ENCODE data around the gene TMX4. TPM values are rescaled to one million over a fixed set of nuclear protein-coding genes. Genes with fewer than 3 reads are reported as not detected.

Gene TMX4
- total RNA-seq, 4 donors from 2014 or later: 9.1 to 26.5 (median 12.0) TPM

DNA sequence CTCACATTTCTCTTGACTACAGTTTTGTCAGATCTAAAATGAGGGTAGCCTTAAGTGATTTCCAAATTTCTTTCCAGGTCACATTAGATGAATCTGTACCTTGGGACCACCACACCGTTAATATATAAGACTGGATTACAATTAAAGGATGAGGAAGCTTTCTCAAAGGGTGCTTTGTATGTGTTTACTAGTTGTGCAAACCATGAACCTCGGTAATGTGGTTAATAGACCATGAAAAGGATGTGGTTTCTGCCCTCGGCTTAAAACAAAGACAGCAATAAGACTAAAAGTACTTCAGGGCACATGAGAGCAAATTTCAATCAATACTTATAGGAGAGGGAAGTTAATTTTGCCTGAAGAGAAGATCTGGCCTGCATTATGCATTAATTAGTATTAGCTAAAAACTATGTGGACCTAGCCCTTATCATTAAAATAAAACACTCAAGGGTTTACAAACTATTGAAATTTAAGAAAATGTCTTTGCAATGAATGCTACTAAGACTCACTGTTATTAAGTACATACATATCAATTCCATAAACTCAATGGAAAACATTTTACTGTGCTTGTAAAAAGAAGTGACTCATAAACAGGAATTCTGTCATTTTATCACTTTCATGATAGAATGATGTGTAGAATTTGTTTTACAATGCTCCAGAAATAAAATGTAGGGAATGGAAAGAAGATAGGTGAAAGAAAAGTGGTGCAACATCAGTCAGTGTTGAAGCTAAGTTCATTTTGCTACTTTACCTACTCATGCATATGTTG, 936 bp upstream of the TMX4 start:
- DNase-seq: no peak
- Histone ChIP-seq H3K9me3 (no peaks in the 10 kb centered on the region), H3K27ac (peak overlapping the region; percentile 96 to 99 (median 98)), H3K36me3 (no peaks in the 10 kb centered on the region), H3K4me3 (peak overlapping the region in 2 of 4 donors; percentile 83 to 91), H3K4me1 (peaks cover 0 to 31% (median 3%) of the 10 kb centered on the region in 3 donors), H3K27me3 (no peaks in the 10 kb centered on the region)
- 37 to 42% methylated on average over 3 of the region's 3 CpGs for WGBS, 2 donors
- TF ChIP-seq POLR2A (IDR thresholded peaks at IDR 0.05): no peak
- TF ChIP-seq, protein P1, sequence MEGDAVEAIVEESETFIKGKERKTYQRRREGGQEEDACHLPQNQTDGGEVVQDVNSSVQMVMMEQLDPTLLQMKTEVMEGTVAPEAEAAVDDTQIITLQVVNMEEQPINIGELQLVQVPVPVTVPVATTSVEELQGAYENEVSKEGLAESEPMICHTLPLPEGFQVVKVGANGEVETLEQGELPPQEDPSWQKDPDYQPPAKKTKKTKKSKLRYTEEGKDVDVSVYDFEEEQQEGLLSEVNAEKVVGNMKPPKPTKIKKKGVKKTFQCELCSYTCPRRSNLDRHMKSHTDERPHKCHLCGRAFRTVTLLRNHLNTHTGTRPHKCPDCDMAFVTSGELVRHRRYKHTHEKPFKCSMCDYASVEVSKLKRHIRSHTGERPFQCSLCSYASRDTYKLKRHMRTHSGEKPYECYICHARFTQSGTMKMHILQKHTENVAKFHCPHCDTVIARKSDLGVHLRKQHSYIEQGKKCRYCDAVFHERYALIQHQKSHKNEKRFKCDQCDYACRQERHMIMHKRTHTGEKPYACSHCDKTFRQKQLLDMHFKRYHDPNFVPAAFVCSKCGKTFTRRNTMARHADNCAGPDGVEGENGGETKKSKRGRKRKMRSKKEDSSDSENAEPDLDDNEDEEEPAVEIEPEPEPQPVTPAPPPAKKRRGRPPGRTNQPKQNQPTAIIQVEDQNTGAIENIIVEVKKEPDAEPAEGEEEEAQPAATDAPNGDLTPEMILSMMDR (IDR thresholded peaks at IDR 0.05): no peak
- intact Hi-C loops (cut with DNase I): no loop called here

DNA sequence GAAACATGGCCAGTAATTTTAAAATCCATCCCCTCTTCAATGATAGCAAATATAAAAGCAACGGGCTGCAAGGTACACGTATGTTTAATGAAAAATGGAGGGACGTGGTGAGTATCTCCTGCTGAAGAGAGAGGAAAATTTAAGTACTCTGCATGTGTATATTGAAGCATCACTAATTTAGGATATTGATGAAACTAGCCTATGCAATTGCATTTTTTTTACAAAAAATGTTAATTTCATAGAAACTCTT, 362 bp upstream of the TMX4 start:
- H3K27ac ChIP-seq: peak overlapping the region; percentile 96 to 99 (median 98)
- DNase-seq: no peak
- peaks cover 0 to 31% (median 3%) of the 10 kb centered on the region in 3 donors for H3K4me1 ChIP-seq
- no peaks in the 10 kb centered on the region for H3K27me3 ChIP-seq
- intact Hi-C loops (cut with DNase I): no loop called here
- no peaks in the 10 kb centered on the region for H3K9me3 ChIP-seq
- no peak for TF ChIP-seq POLR2A (IDR thresholded peaks at IDR 0.05)
- TF ChIP-seq, protein P1 (IDR thresholded peaks at IDR 0.05): no peak
- peak overlapping the region; percentile 83 to 91 (median 90) for H3K4me3 ChIP-seq
- WGBS, 2 donors: 0 to 1% methylated on average over 3 of the region's 3 CpGs
- no peaks in the 10 kb centered on the region for H3K36me3 ChIP-seq

DNA sequence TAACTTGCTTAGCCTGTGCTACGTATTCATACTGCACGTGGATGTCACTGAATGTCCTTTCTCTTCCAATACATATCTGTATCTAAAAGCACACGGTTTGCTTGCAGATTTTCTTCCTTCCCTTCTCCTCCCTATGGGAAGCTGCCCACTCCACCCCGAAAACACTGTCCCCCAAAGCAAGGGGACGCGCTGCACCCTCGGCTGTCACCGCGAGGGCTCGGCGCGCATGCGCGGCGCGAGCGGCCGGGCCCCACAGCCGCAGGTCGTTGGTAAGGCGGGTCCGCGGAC, 659 bp downstream of the TMX4 start:
- DNase-seq: no peak
- Histone ChIP-seq H3K27me3 (no peaks in the 10 kb centered on the region), H3K4me1 (peaks cover 0 to 31% (median 3%) of the 10 kb centered on the region in 3 donors), H3K36me3 (no peaks in the 10 kb centered on the region), H3K4me3 (peak overlapping the region; percentile 83 to 91 (median 90)), H3K27ac (peak overlapping the region; percentile 96 to 99 (median 98)), H3K9me3 (no peaks in the 10 kb centered on the region)
- TF ChIP-seq POLR2A (IDR thresholded peaks at IDR 0.05): peak in 1 of 4 donors; percentile 13
- TF ChIP-seq, protein P1 (IDR thresholded peaks at IDR 0.05): peak in 3 of 6 experiments; percentile 15 to 58 (median 47)
- 0% methylated on average over 3 to 4 of the region's 23 CpGs for WGBS, 2 donors
- intact Hi-C loops (cut with DNase I): no loop called here

DNA sequence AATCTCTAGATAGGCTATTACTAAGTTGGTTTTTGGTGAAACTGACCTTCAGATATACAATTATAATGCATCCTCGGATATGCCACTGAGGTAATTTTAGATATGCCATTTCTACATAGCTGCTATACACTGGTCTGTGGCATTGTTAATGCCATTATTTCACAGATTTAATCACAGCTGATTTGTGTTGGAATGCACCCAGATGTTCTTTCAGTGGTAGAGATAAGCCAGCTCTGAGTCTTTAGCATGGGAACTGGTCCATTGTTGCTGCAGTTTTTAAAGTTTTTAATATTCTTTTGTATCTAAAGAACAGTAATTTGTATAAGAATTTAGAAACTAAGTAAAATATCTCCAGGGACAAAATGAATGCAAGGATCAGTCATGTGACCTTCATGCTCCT, 6.8 kb downstream of the TMX4 start:
- TF ChIP-seq, protein P1 (IDR thresholded peaks at IDR 0.05): no peak
- no peak for TF ChIP-seq POLR2A (IDR thresholded peaks at IDR 0.05)
- 77 to 82% methylated on average over 1 of the region's 1 CpG for WGBS, 2 donors
- peaks cover 0 to 4% (median 3%) of the 10 kb centered on the region in 3 donors for H3K36me3 ChIP-seq
- peaks cover 0 to 8% (median 0%) of the 10 kb centered on the region in 3 donors for H3K4me1 ChIP-seq
- no peaks in the 10 kb centered on the region for H3K27me3 ChIP-seq
- H3K27ac ChIP-seq: no peak overlapping the region
- no peak for DNase-seq
- no peaks in the 10 kb centered on the region for H3K9me3 ChIP-seq
- intact Hi-C loops (cut with DNase I): no loop called here
- no peak overlapping the region for H3K4me3 ChIP-seq

DNA sequence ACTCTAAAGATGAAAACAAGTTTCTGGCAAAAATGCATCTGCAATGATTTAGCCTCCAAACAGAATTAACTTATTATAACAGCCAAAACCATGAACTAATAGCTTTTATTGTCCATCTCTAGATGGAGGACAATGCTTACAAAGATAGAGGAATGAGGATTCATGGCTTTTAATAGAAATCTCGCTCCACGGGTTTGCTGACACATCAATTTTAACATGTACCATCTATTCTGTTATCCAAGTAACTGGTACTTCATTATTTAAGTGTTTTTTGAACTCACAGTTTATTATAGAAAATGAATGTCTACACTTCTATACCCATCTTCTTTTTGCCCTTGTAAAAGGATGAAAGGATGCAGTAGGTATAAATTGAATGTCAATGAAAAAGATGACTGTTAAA, 10.8 kb downstream of the TMX4 start:
- Histone ChIP-seq H3K27me3 (no peaks in the 10 kb centered on the region), H3K36me3 (peaks cover 0 to 13% (median 3%) of the 10 kb centered on the region in 3 donors), H3K4me1 (no peaks in the 10 kb centered on the region), H3K9me3 (no peaks in the 10 kb centered on the region), H3K4me3 (no peak overlapping the region), H3K27ac (no peak overlapping the region)
- no peak for TF ChIP-seq POLR2A (IDR thresholded peaks at IDR 0.05)
- TF ChIP-seq, protein P1 (IDR thresholded peaks at IDR 0.05): no peak
- intact Hi-C loops (cut with DNase I): no loop called here
- 89 to 94% methylated on average over 2 of the region's 2 CpGs for WGBS, 2 donors
- no peak for DNase-seq
